Subcutaneous abdominal adipose tissue (tissue), 5 donors: ENCODE results near the gene POU2F3.

Experiments used
- H3K27ac ChIP-seq: one replicate; pipeline ENCODE4 v1.7.0; 2013; ENCODE audit warnings: low read depth, mild to moderate bottlenecking, inconsistent platforms, low read length, moderate library complexity
- H3K27me3 ChIP-seq, 5 donors: one replicate each; pipeline ENCODE4 v1.7.0; 2013; ENCODE audit warnings: low read length in 5 of 5, inconsistent platforms in 1 of 5; ENCODE audit not compliant: control insufficient read depth in 5 of 5, insufficient read depth in 4 of 5
- H3K36me3 ChIP-seq, 5 donors: one replicate each; pipeline ENCODE4 v1.7.0; 2013; ENCODE audit warnings: low read length in 5 of 5; ENCODE audit not compliant: control insufficient read depth in 5 of 5, insufficient read depth in 5 of 5
- H3K4me1 ChIP-seq, 5 donors: one replicate each; pipeline ENCODE4 v1.7.0; 2013; ENCODE audit warnings: low read length in 5 of 5, mild to moderate bottlenecking in 3 of 5, moderate library complexity in 1 of 5; ENCODE audit not compliant: control insufficient read depth in 5 of 5, insufficient read depth in 5 of 5
- H3K4me3 ChIP-seq, 5 donors: one replicate each; pipeline ENCODE4 v1.7.0; 2013; ENCODE audit warnings: low read length in 5 of 5, low read depth in 1 of 5
- H3K9ac ChIP-seq, 5 donors: one replicate each; pipeline ENCODE4 v1.7.0; 2013; ENCODE audit warnings: low read length in 5 of 5, mild to moderate bottlenecking in 4 of 5, moderate library complexity in 3 of 5
- H3K9me3 ChIP-seq, 5 donors: one replicate each; pipeline ENCODE4 v1.7.0; 2013; ENCODE audit warnings: low read length in 5 of 5; ENCODE audit not compliant: control insufficient read depth in 5 of 5
- donor health status: healthy.
- donor health status: healthy.
- donor health status: healthy.
- donor health status: healthy.
- donor health status: healthy.

POU2F3 gene

DNA sequence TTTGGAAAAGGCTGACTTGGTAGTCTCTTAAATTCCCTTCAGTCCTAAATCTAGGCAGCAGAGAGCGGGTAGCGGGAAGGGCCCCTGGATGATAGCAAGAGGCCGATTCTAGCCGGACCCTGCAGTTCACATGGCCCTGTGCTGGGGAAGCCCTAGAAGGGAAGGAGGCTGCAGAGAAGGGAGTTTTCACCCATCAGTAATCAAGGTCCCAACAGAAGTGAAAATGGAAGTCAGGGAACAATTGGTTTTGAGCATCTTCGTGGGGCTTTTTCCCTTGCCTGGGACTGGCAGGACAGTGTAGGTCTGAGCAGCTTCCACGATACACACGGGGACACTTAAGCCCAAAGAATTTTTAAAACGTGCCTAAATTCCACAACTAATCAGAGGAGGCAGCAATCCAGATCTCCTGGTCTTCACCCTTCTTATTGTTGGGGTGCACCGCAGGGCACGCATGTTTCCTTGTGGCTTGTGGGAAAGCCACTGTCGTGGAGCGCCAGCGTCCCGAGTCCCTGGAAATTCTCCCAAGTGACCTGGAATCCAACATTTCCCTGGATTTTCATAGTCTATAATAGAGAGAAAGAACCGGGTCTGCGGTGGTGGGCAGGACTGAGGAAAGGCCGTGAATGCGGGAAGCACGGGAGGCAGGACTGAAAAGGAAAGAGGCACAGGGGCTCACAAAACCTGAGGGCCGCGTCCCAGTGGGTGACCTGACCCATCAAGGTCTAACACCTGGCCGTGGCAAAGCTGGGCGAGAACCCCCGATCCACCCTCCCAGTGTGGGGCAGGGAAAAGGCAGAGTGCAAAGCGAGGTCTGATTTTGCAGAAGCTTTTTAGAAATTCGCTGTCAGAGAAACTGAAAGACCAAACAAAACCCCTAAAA lies 30.0 kb upstream of the POU2F3 start:
- H3K4me1 ChIP-seq = peaks cover 9 to 62% (median 56%) of the 10 kb centered on the region in 5 donors
- H3K36me3 ChIP-seq = peaks cover 0 to 7% (median 3%) of the 10 kb centered on the region in 5 donors
- H3K4me3 ChIP-seq = peak overlapping the region; percentile 59 to 82 (median 71)
- no peaks in the 10 kb centered on the region for H3K9me3 ChIP-seq
- peak overlapping the region in 4 of 5 donors; percentile 41 to 76 (median 74) for H3K9ac ChIP-seq
- H3K27me3 ChIP-seq = peaks cover 0 to 3% (median 0%) of the 10 kb centered on the region in 5 donors
- H3K27ac ChIP-seq = peak overlapping the region; percentile 84

DNA sequence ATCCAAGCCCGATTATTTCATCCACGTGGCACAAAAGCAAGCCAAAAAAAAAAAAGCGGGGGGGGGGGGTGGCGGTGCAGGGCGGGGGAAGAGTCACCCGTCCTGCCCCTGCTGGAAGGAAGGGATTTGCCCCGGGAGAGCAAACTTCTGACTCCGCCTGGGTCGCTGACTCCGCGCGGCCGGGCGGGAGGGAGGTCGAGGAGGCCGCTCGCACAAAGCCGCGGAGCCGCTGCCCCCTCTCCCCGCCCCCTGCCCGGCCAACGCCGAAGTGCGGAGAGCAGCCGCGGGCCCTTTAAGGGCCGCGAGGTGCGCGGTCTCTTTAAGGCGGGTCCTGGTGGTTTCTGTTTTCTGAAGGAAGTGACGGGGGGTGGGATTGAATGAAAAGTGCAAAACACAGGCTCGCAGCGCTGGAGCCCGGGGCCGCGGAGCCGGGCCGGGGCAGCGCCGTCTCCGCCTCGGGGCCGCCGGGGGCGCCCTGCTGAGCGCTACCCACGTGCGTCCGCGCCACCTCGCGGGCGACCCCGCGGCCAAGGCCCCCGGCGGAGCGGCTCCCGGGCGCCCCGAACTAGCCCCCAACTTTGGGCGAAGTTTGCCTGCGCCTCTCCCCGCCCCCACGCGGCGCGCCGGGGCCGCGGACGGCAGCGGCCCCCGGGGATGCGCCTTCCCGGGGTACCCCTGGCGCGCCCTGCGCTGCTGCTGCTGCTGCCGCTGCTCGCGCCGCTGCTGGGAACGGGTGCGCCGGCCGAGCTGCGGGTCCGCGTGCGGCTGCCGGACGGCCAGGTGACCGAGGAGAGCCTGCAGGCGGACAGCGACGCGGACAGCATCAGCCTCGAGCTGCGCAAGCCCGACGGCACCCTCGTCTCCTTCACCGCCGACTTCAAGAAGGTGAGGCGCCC lies 29.1 kb upstream of the POU2F3 start, which contains the start of gene OAF:
OAF (plus strand) TSS at position 407 of the 896 bp plus-strand sequence; CDS start at position 655, 248 bp downstream.
- peak within 1 kb of the TSS; percentile 30 to 82 (median 76) for H3K9ac ChIP-seq
- peaks cover 0 to 7% (median 3%) of the 10 kb centered on the region in 5 donors for H3K36me3 ChIP-seq
- no peaks in the 10 kb centered on the region for H3K9me3 ChIP-seq
- H3K27me3 ChIP-seq = peaks cover 0 to 3% (median 0%) of the 10 kb centered on the region in 5 donors
- H3K4me1 ChIP-seq = peaks cover 11 to 71% (median 65%) of the 10 kb centered on the region in 5 donors
- peak within 1 kb of the TSS; percentile 67 to 85 (median 80) for H3K4me3 ChIP-seq
- H3K27ac ChIP-seq = peak within 1 kb of the TSS; percentile 84

DNA sequence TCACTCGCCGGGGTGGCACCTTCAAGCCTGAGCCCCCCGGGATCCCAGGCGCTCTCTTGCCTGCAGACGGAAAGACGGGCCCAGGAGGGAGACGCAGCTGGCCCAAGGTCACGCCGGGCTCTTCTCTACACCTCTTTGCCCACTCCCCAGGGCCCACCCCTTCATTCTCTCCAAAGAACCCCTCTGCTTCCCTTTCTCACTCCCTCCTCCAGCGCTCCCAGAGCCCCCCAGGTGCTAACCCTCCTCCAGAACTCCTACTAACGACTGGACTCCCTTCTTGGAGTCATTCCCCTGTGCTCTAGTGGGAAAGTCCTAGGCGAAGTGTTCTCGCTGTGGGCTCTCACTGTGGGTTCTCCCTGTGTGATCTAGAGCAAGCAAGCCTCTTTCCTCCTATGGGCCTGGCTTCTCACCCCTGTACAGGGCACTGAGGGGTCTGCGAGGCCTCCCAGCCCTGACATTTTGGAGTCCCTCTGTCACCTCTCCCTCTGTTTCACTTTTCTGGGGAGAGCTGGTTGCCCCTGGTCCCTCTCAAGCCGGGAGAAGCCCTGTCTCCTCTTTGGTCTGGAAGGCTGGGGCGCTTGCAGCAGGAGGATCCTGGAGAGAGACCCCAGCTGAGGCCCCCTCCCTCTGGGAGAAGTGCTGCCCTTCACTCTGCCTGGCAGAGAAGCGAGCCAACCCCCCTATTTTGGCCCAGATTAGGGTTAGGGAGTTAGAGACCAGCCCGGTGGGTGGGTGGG lies 28.2 kb upstream of the POU2F3 start:
- Histone ChIP-seq H3K27ac (peak overlapping the region; percentile 78), H3K9me3 (no peaks in the 10 kb centered on the region), H3K36me3 (peaks cover 0 to 9% (median 3%) of the 10 kb centered on the region in 5 donors), H3K27me3 (peaks cover 0 to 3% (median 0%) of the 10 kb centered on the region in 5 donors), H3K9ac (peak overlapping the region; percentile 30 to 82 (median 76)), H3K4me3 (peak overlapping the region; percentile 67 to 85 (median 80)), H3K4me1 (peaks cover 16 to 78% (median 74%) of the 10 kb centered on the region in 5 donors)

DNA sequence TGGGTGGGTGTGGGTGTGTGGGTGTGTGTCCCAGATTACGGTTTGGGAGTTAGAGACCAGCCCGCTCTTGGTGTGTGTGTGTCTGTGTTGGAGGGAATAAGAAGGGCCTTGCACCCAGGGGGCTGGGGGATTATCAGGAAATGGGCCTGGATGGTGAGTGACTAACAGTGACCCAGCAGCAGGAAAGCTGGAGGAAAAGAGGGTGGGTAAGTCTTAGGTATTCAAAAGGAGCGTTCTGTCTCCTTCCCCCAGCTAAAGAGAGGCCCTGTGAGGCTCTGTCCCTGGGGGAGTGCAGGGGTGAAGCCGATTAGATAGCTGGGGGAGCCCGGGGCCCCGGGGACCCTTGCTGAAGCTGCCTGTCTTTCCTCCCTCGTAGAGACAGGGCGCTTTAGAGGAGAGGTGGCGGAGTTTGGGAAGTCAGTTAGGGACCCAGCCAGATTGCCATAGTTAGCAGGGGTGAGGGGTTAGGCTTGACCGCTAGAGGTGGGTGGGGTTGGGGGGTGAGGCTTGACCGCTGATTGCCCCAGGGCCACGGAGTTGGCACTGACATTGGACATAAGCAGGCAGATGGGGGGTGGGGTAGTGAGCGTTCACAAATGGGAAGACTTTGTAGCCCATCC lies 27.6 kb upstream of the POU2F3 start:
- peaks cover 0 to 9% (median 3%) of the 10 kb centered on the region in 5 donors for H3K36me3 ChIP-seq
- peak overlapping the region; percentile 33 to 82 (median 63) for H3K9ac ChIP-seq
- peak overlapping the region; percentile 41 to 82 (median 74) for H3K4me3 ChIP-seq
- no peaks in the 10 kb centered on the region for H3K27me3 ChIP-seq
- peak overlapping the region; percentile 85 for H3K27ac ChIP-seq
- H3K4me1 ChIP-seq = peaks cover 16 to 82% (median 80%) of the 10 kb centered on the region in 5 donors
- no peaks in the 10 kb centered on the region for H3K9me3 ChIP-seq

DNA sequence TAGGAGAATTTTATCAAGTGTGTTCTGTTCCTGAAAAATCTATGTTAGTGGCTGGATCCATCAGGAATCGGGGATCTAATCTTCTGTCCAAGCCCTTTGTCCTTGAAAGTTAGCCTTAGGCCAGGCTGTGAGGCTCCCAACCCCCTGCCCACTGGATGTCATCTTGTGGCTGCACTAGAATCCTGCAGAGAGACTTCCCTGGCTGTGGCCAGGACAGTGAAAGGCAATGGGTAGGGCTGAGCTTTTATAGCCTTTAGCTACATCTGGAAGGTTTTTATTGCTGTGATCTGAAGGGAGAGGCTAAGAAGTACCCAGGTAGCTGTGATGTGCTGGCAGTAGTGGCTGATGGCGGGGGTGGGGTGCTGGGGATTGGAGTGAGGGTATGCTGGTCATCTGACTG lies 27.0 kb upstream of the POU2F3 start:
- Histone ChIP-seq H3K27ac (peak overlapping the region; percentile 85), H3K27me3 (no peaks in the 10 kb centered on the region), H3K9me3 (no peaks in the 10 kb centered on the region), H3K4me3 (peak overlapping the region; percentile 41 to 82 (median 74)), H3K36me3 (peaks cover 0 to 9% (median 3%) of the 10 kb centered on the region in 5 donors), H3K9ac (peak overlapping the region in 4 of 5 donors; percentile 33 to 82 (median 61)), H3K4me1 (peaks cover 19 to 85% (median 80%) of the 10 kb centered on the region in 5 donors)

DNA sequence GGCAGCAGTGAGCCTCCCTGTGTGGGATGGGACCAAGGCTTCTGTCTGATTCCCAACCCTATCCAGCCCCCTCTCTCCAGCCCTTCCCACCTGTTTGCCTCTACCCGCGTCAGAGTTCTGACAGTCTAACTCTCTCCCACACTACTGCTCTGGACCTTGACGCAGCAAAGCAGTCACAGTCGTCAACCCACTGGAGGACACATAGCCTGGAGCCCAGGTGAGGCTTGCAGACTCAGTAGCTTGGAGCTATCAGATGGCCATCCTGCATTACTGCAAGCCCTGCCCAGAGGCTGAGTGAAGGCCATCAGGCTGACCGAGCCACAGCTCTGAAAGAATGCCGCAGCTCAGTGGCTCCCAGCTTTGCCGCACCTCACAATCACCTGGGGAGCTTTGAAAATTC lies 25.4 kb upstream of the POU2F3 start:
- Histone ChIP-seq H3K4me1 (peaks cover 22 to 89% (median 83%) of the 10 kb centered on the region in 5 donors), H3K9ac (no peak overlapping the region), H3K27ac (no peak overlapping the region), H3K4me3 (peak overlapping the region in 1 of 5 donors; percentile 5), H3K36me3 (peaks cover 0 to 9% (median 3%) of the 10 kb centered on the region in 5 donors), H3K27me3 (no peaks in the 10 kb centered on the region), H3K9me3 (no peaks in the 10 kb centered on the region)

DNA sequence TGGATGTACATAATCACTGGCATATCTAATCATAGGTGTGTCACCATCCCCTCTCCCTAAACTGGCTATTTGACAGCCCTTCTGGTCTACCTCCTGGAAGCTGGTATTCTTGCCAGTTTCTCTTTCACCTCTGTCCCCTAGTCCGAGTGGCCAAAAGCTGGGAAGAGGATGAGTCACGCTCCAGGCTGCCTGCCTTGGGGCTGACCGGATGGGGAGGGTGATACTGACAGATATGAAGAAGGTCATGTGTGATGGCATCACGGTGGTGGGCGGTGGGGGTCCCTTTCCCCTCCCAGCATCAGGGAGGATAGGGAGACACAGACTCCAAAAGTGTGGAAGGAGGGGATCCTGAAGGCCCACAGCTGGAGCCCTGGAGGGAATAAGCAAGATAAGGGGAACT lies 24.3 kb upstream of the POU2F3 start:
- Histone ChIP-seq H3K27me3 (no peaks in the 10 kb centered on the region), H3K9ac (peak overlapping the region in 1 of 5 donors; percentile 31), H3K36me3 (peaks cover 0 to 9% (median 4%) of the 10 kb centered on the region in 5 donors), H3K27ac (peak overlapping the region; percentile 75), H3K4me3 (peak overlapping the region in 2 of 5 donors; percentile 4 to 13), H3K4me1 (peaks cover 22 to 91% (median 86%) of the 10 kb centered on the region in 5 donors), H3K9me3 (no peaks in the 10 kb centered on the region)

DNA sequence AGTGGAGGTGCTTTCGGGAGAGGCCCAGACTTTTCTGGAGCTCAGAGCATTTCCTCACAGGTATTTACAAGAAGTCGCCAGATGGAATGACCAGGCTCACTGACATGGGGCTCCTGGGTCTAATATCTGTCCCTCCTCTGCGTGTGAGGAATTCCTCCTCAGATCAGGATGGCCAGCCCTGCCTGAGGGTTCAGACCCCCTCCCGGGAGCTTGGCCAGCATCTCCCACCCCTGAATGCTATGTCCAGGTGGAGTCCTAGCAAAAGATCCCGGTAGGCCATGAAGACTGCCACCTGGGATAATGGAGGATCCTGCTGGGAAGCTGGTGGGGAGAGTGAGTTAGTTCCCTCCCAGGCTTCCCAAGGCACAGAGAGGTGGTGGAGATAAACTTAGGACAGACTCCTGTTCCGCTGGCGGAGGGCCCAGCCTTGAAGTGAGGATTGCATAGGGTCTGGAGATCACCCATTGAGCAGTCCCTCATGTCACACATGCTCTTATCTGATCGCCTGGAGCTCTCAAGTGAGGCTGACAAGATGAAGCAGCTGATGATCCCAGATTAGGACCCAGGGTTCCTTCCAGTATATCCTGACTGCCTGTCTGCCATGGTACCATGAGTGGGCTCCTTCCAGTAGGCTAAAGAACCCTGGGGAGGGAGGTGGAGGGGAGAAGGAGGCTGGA lies 23.4 kb upstream of the POU2F3 start:
- peaks cover 31 to 97% (median 92%) of the 10 kb centered on the region in 5 donors for H3K4me1 ChIP-seq
- H3K27me3 ChIP-seq = no peaks in the 10 kb centered on the region
- peaks cover 0 to 13% (median 4%) of the 10 kb centered on the region in 5 donors for H3K36me3 ChIP-seq
- peak overlapping the region in 1 of 5 donors; percentile 10 for H3K4me3 ChIP-seq
- H3K9ac ChIP-seq = peak overlapping the region in 1 of 5 donors; percentile 31
- H3K27ac ChIP-seq = peak overlapping the region; percentile 75
- H3K9me3 ChIP-seq = no peaks in the 10 kb centered on the region
